GM23248 (cell line): ENCODE data around the gene CEMIP. TPM values are rescaled to one million over a fixed set of nuclear protein-coding genes. Genes with fewer than 3 reads are reported as not detected.

Experiments
- DNase-seq: peaks from one replicate; pipeline ENCODE4 v3.0.0-alpha.2; 2015
- H2AFZ ChIP-seq: fragments of 200-600 bp; sonication (generic); 2 replicates; pipeline ENCODE4 v1.6.1; 2016; ENCODE audit warnings: antibody characterized with exemption
- H3F3A ChIP-seq: fragments of 200-600 bp; sonication (generic); 2 replicates; pipeline ENCODE4 v1.6.1; 2016; ENCODE audit warnings: mild to moderate bottlenecking, antibody characterized with exemption, mixed run types; ENCODE audit not compliant: insufficient read depth
- H3K27ac ChIP-seq: fragments of 200-600 bp; sonication (generic); 2 replicates; pipeline ENCODE4 v1.5.1; 2016; ENCODE audit warnings: mild to moderate bottlenecking
- H3K27me3 ChIP-seq: fragments of 200-600 bp; sonication (generic); replicated peaks from 2 replicates; pipeline ENCODE4 v1.6.1; 2016; ENCODE audit warnings: mild to moderate bottlenecking; ENCODE audit not compliant: insufficient read depth
- H3K36me3 ChIP-seq: fragments of 200-600 bp; sonication (generic); 2 replicates; pipeline ENCODE4 v1.6.1; 2016; ENCODE audit warnings: low read depth, mild to moderate bottlenecking
- H3K4me1 ChIP-seq: fragments of 200-600 bp; sonication (generic); 2 replicates; pipeline ENCODE4 v1.6.1; 2016; ENCODE audit warnings: mild to moderate bottlenecking; ENCODE audit not compliant: insufficient read depth
- H3K4me2 ChIP-seq: fragments of 200-600 bp; sonication (generic); one replicate; pipeline ENCODE4 v1.6.1; 2016; ENCODE audit warnings: mild to moderate bottlenecking; ENCODE audit not compliant: unreplicated experiment
- H3K4me3 ChIP-seq: fragments of 200-600 bp; sonication (generic); 2 replicates; pipeline ENCODE4 v1.5.1; 2016; ENCODE audit warnings: mild to moderate bottlenecking
- H3K79me2 ChIP-seq: fragments of 200-600 bp; sonication (generic); 2 replicates; pipeline ENCODE4 v1.6.1; 2016; ENCODE audit warnings: mild to moderate bottlenecking; ENCODE audit not compliant: insufficient read depth
- H3K9ac ChIP-seq: fragments of 200-600 bp; sonication (generic); 2 replicates; pipeline ENCODE4 v1.6.1; 2016; ENCODE audit warnings: mild to moderate bottlenecking
- H3K9me2 ChIP-seq: fragments of 200-600 bp; sonication (generic); 2 replicates; pipeline ENCODE4 v1.6.1; 2016; ENCODE audit warnings: mixed run types, mild to moderate bottlenecking, moderate library complexity; ENCODE audit not compliant: insufficient read depth
- H3K9me3 ChIP-seq: fragments of 200-600 bp; sonication (generic); one replicate; pipeline ENCODE4 v1.6.1; 2017; ENCODE audit warnings: low read depth
- H4K20me1 ChIP-seq: fragments of 200-600 bp; sonication (generic); 2 replicates; pipeline ENCODE4 v1.6.0; 2016; ENCODE audit not compliant: insufficient read depth
- EZH2 ChIP-seq: fragments of 200-600 bp; sonication (generic); IDR thresholded peaks from 2 replicates; pipeline ENCODE4 v1.6.1; 2018; ENCODE audit warnings: antibody characterized with exemption, mild to moderate bottlenecking; ENCODE audit not compliant: insufficient read depth, poor library complexity, severe bottlenecking
- EZH2phosphoT487 ChIP-seq: fragments of 200-600 bp; sonication (generic); IDR thresholded peaks from 2 replicates; pipeline ENCODE4 v1.6.1; 2018; ENCODE audit warnings: antibody characterized with exemption, moderate library complexity, mild to moderate bottlenecking, low read depth; ENCODE audit not compliant: insufficient read depth
- WGBS, 2 experiments: methylation state at CpG; one replicate each; pipeline ENCODE4 v1.1.6; 2015 to 2017; ENCODE audit warnings: low lambda C conversion rate in 2 of 2, low coverage in 1 of 2; ENCODE audit errors: missing lambda C conversion rate in 2 of 2; 5-methylcytosine and 5-hydroxymethylcytosine counted together
- in situ Hi-C: fragments of 300-500 bp; cut with MboI; formaldehyde crosslinking; loops from 2 replicates; pipeline ENCODE4 v1.15.0; 2020
- polyA plus RNA-seq: library from polyadenylated mRNA; unstranded; fragments of >200 nt; fragmentation: Nextera tagmentation; extraction: Ambion mirVana; gene quantifications from 2 replicates; pipeline ENCODE4 v1.2.1, GENCODE V29; 2016
- total RNA-seq: library from RNA; depleted of rRNA; stranded (reverse); fragments of >200 nt; shearing (Covaris generic); gene quantifications from 2 replicates; pipeline ENCODE4 v1.2.3, GENCODE V29; 2014

The CEMIP gene
- total and polyA plus RNA-seq, 2 experiments from 2014 or later, result 134 to 213 TPM

GRCh38 chr15:80950291-80951078 is 171.3 kb downstream of the CEMIP start:
- Histone ChIP-seq H3K4me1 (peaks cover under 1% of the 10 kb centered on the region; the same call in 1 of the 2 replicates), H3K9me2 (no peaks in the 10 kb centered on the region), H3F3A (peaks cover 86% of the 10 kb centered on the region), H3K27me3 (no peaks in the 10 kb centered on the region), H3K9me3 (no peaks in the 10 kb centered on the region), H4K20me1 (no peaks in the 10 kb centered on the region), H3K36me3 (peaks cover 51% of the 10 kb centered on the region), H2AFZ (no peak overlapping the region), H3K4me3 (no peak overlapping the region), H3K79me2 (no peaks in the 10 kb centered on the region), H3K9ac (no peak overlapping the region), H3K27ac (no peak overlapping the region), H3K4me2 (no peak overlapping the region)
- in situ Hi-C loops, result no loop called here
- 89 to 92% methylated on average over 8 of the region's 8 CpGs for WGBS, 2 experiments
- no peak for DNase-seq
- TF ChIP-seq EZH2phosphoT487 (no peak), EZH2 (no peak)

- peaks cover 37% of the 10 kb centered on the region for H3K36me3 ChIP-seq
- H3K27me3 ChIP-seq, result no peaks in the 10 kb centered on the region
- H4K20me1 ChIP-seq, result no peaks in the 10 kb centered on the region
- DNase-seq, result no peak
- H3K4me1 ChIP-seq, result peaks cover 7% of the 10 kb centered on the region; the same call in 1 of the 2 replicates
- in situ Hi-C loops, result no loop called here
- H3K79me2 ChIP-seq, result no peaks in the 10 kb centered on the region
- no peaks in the 10 kb centered on the region for H3K9me3 ChIP-seq
- H3K4me3 ChIP-seq, result no peak overlapping the region
- no peak overlapping the region for H3K4me2 ChIP-seq
- WGBS, 2 experiments, result 72 to 76% methylated on average over 5 of the region's 5 CpGs
- no peaks in the 10 kb centered on the region for H3K9me2 ChIP-seq
- no peak overlapping the region for H2AFZ ChIP-seq
- H3K9ac ChIP-seq, result no peak overlapping the region
- H3K27ac ChIP-seq, result no peak overlapping the region
- no peak for TF ChIP-seq EZH2
- TF ChIP-seq EZH2phosphoT487, result no peak
- H3F3A ChIP-seq, result peaks cover 72% of the 10 kb centered on the region
These were observed 172.8 kb downstream of the CEMIP start for GRCh38 chr15:80951941-80952340.

GRCh38 chr15:80953001-80953952 is 174.1 kb downstream of the CEMIP start:
- Histone ChIP-seq H3K4me1 (peaks cover 12% of the 10 kb centered on the region; the same call in 1 of the 2 replicates), H2AFZ (no peak overlapping the region), H3K9ac (no peak overlapping the region), H3F3A (peaks cover 58% of the 10 kb centered on the region), H4K20me1 (no peaks in the 10 kb centered on the region), H3K4me2 (no peak overlapping the region), H3K4me3 (no peak overlapping the region), H3K79me2 (no peaks in the 10 kb centered on the region), H3K9me3 (no peaks in the 10 kb centered on the region), H3K36me3 (peaks cover 23% of the 10 kb centered on the region; the same call in 1 of the 2 replicates), H3K9me2 (no peaks in the 10 kb centered on the region), H3K27ac (no peak overlapping the region), H3K27me3 (no peaks in the 10 kb centered on the region)
- 95 to 96% methylated on average over 12 of the region's 12 CpGs for WGBS, 2 experiments
- in situ Hi-C loops, result no loop called here
- DNase-seq, result no peak
- TF ChIP-seq EZH2phosphoT487, result no peak
- no peak for TF ChIP-seq EZH2
